Activated T-cell treated with anti-CD3 and anti-CD28 coated beads, Interleukin-2, amount 50 U/mL, for 72 hours (primary cell): ENCODE data around the gene ELANE. TPM values are rescaled to one million over a fixed set of nuclear protein-coding genes. Genes with fewer than 3 reads are reported as not detected.

ENCODE experiments used
- ATAC-seq, 2 donors: fragments of 150-1000 bp; cut with Tn5 transposase; replicated peaks in 1 of 2; 2 replicates each; pipeline ENCODE4 v1.10.0; 2021; ENCODE audit warnings: moderate library complexity in 2 of 2, mild to moderate bottlenecking in 1 of 2
- DNase-seq, 2 donors: peaks; one replicate each; pipeline ENCODE4 v3.0.0; 2021 to 2022; ENCODE audit warnings: mixed read lengths in 1 of 2
- H3K27ac Mint-ChIP-seq: one replicate; pipeline ENCODE4 v1.8.0; 2022; ENCODE audit warnings: mild to moderate bottlenecking, moderate library complexity, mixed read lengths
- H3K27me3 Mint-ChIP-seq: one replicate; pipeline ENCODE4 v1.8.0; 2022; ENCODE audit warnings: low read depth, mixed read lengths
- H3K36me3 Mint-ChIP-seq, 2 donors: one replicate each; pipeline ENCODE4 v1.8.0; 2022; ENCODE audit warnings: mixed read lengths in 2 of 2, mild to moderate bottlenecking in 1 of 2; ENCODE audit not compliant: insufficient read depth in 2 of 2
- H3K4me1 Mint-ChIP-seq: one replicate; pipeline ENCODE4 v1.8.0; 2022; ENCODE audit warnings: low read depth, mixed read lengths
- H3K4me3 Mint-ChIP-seq, 2 donors: one replicate each; pipeline ENCODE4 v1.8.0; 2022; ENCODE audit warnings: mild to moderate bottlenecking in 2 of 2, mixed read lengths in 2 of 2, moderate library complexity in 2 of 2
- H3K9me3 Mint-ChIP-seq, 2 donors: one replicate each; pipeline ENCODE4 v1.8.0; 2022; ENCODE audit warnings: mixed read lengths in 2 of 2
- total RNA-seq, 2 donors: library from RNA; stranded (reverse); gene quantifications; one replicate each; pipeline ENCODE4 v1.2.3, GENCODE V29; 2022

ELANE gene
- total RNA-seq, 2 donors from 2014 or later: not detected

DNA sequence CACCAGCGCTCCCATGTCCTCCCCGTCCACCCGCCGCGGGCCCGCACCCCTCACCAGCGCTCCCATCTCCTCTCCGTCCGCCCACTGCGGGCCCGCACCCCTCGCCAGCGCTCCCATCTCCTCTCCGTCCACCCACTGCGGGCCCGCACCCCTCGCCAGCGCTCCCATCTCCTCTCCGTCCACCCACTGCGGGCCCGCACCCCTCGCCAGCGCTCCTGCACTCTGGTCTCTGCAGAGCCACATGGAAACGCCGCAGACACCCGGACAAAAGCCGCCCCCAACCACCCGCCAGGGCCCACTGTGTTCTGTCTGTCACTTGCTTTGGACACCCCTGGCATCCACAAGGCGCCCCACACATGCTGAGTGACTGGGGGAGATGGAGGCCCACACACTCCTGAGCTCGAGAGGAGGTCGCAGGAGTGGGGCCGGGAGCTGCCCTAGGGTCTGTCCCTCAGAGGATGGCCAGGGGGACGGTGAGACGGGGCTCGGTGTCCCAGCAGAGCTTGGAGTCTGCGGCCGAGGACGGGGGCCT is 14.7 kb downstream of the ELANE start:
- H3K9me3 Mint-ChIP-seq: no peaks in the 10 kb centered on the region
- no peaks in the 10 kb centered on the region for H3K27me3 Mint-ChIP-seq
- peaks cover 15% of the 10 kb centered on the region for H3K4me1 Mint-ChIP-seq
- H3K4me3 Mint-ChIP-seq: no peak overlapping the region
- H3K36me3 Mint-ChIP-seq: peaks cover 2 to 4% of the 10 kb centered on the region in 2 donors
- DNase-seq (no peak), ATAC-seq (no peak)
- no peak overlapping the region for H3K27ac Mint-ChIP-seq

- H3K4me3 Mint-ChIP-seq: no peak overlapping the region
- peaks cover 2 to 4% of the 10 kb centered on the region in 2 donors for H3K36me3 Mint-ChIP-seq
- H3K27me3 Mint-ChIP-seq: no peaks in the 10 kb centered on the region
- H3K4me1 Mint-ChIP-seq: peaks cover 19% of the 10 kb centered on the region
- ATAC-seq (no peak), DNase-seq (no peak)
- no peak overlapping the region for H3K27ac Mint-ChIP-seq
- H3K9me3 Mint-ChIP-seq: no peaks in the 10 kb centered on the region
These were observed 15.2 kb downstream of the ELANE start for GRCh38 chr19:867301-867793.

DNA sequence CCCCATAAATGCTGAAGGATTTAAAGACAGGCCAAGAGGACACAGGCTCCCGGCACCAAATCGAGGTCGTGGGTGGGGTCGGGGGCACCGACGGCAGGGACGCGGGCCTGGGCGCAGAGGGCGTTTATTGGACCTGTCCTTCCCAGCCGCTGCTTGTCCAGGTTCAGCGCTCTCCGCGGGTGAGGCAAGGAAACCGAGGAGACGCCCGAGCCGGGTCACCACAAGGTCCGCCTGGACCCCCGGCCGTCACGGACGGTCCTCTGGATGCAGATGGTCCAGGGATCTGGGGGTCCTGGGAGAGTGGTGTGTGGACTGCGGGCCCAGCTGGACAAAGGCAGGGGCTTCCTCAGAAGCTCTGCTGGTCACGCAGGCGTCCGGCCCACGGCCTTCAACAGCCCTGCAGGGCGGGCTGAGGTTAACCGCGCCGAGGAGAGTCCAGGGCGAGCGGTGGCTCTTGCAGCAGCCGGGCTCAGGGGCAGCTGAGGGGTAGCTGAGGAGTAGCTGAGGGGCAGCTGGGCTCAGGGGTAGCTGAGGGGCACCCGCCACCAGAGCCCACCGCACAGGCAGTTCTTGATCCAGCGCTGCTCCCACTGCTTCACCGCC is 15.9 kb downstream of the ELANE start:
- no peak overlapping the region for H3K27ac Mint-ChIP-seq
- no peak overlapping the region for H3K4me3 Mint-ChIP-seq

DNA sequence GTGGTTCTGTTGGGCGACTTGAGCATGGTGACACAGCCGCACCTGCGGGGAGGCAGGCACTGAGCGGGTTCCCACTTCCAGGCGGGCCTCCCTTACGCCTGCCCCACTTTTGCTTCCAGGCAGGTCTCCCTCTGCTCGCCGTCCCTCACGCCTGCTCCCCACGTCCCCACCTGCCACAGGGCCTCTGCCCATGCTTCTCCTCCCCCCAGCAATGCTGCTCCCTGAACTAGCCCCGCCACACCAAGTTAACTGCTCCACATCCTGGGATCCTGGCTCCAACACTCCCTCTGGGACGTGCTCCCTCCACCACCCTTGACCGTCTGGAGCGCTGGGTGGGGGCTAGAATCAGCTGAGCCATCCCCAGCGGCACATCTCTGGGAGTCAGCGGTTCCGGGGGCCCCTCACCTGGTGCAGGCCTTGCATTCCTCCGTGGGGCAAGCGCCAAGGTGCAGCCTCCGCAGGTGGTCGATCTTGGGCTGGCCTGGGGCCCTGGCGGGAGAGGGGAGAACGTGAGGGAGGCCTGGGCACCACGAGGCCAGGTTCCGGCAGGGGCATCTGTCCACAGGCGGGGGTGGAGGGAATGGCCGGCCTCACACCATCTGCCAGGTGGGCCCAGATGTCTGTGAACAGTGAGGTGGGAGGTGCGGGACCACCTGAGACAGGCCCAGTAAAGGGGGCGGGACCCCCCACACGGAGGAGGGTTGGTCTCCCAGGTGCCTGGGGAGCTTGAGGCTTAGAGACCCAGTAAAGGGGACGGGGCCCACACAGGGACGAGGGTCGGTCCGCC is 16.5 kb downstream of the ELANE start:
- Mint-ChIP-seq H3K27me3 (no peaks in the 10 kb centered on the region), H3K4me1 (peaks cover 14% of the 10 kb centered on the region)
- DNase-seq: no peak

More for the DNA sequence above, 15.9 kb downstream of the ELANE start:
- ATAC-seq: no peak
- no peak for DNase-seq
- peaks cover 2 to 4% of the 10 kb centered on the region in 2 donors for H3K36me3 Mint-ChIP-seq
- H3K27me3 Mint-ChIP-seq: no peaks in the 10 kb centered on the region
- H3K4me1 Mint-ChIP-seq: peaks cover 20% of the 10 kb centered on the region
- no peaks in the 10 kb centered on the region for H3K9me3 Mint-ChIP-seq

DNA sequence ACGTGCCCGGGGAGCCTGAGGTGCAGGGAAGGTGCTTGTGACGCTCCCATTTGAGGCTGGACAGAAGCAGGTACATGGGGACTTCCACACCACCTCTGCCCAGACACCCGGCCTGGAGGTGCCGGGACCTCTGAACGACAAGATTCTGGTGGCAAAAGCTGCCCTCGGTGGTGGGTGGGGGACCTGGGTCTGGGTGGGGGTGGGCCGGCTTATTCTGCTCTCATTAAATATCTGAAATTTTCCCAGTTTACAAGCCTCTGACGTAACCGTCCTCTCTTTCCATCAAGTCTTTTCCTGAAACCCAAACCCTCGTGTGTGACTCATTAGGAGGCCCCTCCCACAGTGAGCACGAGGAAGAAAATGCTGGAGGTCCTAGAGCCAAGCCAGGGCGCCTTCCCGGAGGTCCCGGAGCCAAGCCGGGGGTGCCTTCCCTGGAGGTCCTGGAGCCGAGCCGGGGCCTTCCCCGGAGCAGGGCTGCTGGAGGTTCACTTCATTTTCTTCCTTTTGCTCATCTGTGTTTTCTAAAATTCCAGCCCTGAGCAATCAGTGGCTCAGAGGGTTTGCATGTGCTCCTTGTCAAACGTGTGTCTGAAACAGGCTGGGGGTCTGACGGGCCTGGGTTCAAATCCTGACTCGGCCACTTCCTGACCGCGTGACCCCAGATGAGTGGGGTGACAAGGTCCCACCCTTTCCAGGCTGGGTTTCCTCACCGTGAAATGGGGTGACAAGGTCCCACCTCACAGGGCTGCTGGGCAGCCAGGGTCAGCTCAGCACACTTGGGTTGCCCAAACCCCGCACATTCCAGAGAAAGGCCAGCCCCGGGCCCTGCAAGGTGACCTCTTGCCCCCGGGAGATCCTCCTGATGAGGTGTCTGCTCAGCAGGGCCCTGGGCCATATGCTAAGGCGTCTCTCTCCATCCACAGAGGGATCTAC is 17.4 kb downstream of the ELANE start:
- H3K27me3 Mint-ChIP-seq: no peaks in the 10 kb centered on the region
- H3K27ac Mint-ChIP-seq: no peak overlapping the region
- no peaks in the 10 kb centered on the region for H3K9me3 Mint-ChIP-seq
- no peak for DNase-seq
- peaks cover 2 to 4% of the 10 kb centered on the region in 2 donors for H3K36me3 Mint-ChIP-seq
- H3K4me3 Mint-ChIP-seq: no peak overlapping the region
- ATAC-seq: no peak
- H3K4me1 Mint-ChIP-seq: peaks cover 11% of the 10 kb centered on the region

More for the DNA sequence above, 16.5 kb downstream of the ELANE start:
- Mint-ChIP-seq H3K4me3 (no peak overlapping the region), H3K9me3 (no peaks in the 10 kb centered on the region), H3K27ac (no peak overlapping the region), H3K36me3 (peaks cover 2 to 4% of the 10 kb centered on the region in 2 donors)
- ATAC-seq: no peak

DNA sequence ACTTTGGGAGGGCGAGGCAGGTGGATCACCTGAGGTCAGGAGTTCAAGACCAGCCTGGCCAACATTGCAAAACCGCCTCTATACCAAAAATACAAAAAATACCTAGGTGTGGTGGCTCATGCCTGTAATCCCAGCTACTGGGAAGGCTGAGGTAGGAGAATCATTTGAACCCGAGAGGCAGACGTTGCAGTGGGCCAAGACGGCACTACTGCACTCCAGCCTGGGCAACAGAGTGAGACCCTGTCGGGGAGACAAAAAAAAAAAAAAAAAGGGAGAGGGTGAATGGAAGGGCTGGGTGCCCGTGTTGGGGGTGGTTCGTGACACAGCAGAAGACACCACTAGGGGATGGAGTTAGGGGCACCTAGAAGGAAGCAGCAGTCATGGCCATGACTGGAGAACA is 18.2 kb downstream of the ELANE start:
- peak overlapping the region; percentile 36 to 52 for H3K4me3 Mint-ChIP-seq

DNA sequence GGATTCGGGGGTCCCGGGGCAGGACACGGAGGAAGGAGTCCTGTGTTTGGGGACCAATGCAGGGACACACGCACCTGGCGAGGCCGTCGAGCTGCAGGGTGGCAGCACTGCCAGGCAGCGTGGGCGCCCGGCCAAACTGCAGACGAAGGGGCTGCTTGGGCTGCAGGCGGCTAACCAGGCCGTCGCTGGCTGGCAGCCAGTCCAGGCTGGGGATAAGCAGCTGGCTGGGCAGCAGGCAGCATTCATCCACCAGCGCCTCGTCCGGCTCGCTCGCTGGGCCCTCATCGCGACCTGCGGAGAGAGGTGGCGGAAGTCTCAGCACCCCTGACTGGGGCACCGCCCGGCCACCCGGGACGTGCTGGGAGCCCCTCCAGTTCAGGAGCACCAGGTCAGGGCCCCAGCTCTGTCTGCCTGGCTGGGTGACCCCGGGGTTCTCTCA is 18.9 kb downstream of the ELANE start:
- Mint-ChIP-seq H3K27me3 (no peaks in the 10 kb centered on the region), H3K4me1 (peaks cover 11% of the 10 kb centered on the region), H3K27ac (no peak overlapping the region), H3K9me3 (no peaks in the 10 kb centered on the region), H3K36me3 (peaks cover 2 to 4% of the 10 kb centered on the region in 2 donors), H3K4me3 (no peak overlapping the region)
- ATAC-seq (no peak), DNase-seq (no peak)

More for the DNA sequence above, 18.2 kb downstream of the ELANE start:
- Mint-ChIP-seq H3K27ac (no peak overlapping the region), H3K4me1 (peaks cover 11% of the 10 kb centered on the region), H3K36me3 (peaks cover 2 to 4% of the 10 kb centered on the region in 2 donors), H3K9me3 (no peaks in the 10 kb centered on the region), H3K27me3 (no peaks in the 10 kb centered on the region)
- DNase-seq: no peak
- ATAC-seq: no peak

DNA sequence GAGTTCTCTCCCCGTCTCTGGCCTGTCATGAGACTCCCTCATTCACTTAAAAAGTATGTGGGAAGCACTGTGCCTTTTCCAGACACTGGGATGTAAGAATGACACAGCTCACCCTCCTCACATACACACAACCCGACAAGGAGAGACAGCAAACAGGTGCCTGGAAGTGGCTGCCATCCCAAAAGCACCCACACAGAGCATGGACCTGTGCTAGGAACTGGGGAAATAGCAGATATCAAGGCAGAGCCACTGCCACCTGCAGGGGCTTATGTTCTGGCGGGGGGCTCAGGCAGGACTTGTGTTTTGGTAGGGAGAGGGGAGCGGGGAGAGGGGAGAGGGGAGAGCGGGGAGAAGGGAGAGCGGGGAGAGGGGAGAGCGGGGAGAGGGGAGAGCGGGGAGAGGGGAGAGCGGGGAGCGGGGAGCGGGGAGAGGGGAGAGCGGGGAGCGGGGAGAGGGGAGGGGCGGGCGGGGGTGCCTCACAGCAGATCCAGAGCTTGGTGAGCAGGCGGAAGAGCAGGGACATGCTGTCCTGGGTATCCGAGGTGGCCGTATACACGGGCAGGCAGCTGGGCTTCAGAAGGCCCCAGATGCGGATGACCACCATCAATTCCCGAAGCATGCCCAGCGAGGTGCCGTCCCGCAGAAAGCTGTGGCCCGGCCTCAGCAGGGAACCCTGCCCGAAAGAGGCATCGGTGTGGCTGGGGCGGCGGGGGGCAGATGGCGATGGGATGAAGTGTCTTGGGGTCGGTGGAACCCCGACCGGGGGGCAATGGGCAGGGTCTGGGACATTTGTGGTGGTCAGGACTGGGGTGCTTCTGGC is 19.6 kb downstream of the ELANE start:
- no peaks in the 10 kb centered on the region for H3K27me3 Mint-ChIP-seq
- peak overlapping the region; percentile 87 for H3K27ac Mint-ChIP-seq
- no peaks in the 10 kb centered on the region for H3K9me3 Mint-ChIP-seq
- H3K36me3 Mint-ChIP-seq: peaks cover 2 to 4% of the 10 kb centered on the region in 2 donors
- peak overlapping the region; percentile 74 to 80 for H3K4me3 Mint-ChIP-seq
- no peak for ATAC-seq
- H3K4me1 Mint-ChIP-seq: peaks cover 11% of the 10 kb centered on the region
- DNase-seq: no peak

DNA sequence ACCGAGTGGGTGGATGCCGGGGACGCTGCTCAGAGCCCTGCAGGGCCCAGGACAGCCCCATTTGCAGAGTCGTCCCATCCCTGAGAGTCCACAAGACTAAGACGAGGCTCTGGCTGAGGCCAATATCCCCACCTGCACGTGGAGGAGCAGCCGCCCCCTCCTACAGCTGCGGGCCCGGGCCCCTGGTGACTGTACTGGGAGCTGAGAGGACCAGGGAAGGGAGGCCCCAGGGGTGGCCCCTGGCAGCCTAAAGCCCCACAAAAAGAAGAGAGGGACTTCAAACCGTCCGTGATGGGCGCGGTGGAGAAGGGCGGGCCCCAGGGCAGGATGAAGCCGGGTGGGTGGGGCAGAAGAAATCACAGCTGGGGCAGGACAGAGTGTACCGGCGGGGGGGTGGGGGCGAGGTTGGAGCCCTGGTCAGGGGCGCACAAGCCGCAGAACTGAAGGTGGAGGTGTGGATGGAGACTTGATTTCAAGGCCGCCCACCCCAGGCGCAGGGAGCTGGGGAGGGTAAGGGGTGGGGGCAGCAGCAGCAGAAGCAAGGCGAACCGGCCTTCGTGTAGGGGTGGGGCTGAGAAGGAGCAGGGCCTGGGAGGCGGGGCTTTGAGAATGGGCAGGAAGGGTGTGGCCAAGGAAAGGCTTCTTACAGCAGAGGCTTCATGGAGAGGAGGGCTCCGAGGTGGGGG is 20.3 kb downstream of the ELANE start:
- DNase-seq (peak; percentile 87 to 92), ATAC-seq (peak; percentile 88 to 89)
- peaks cover 11% of the 10 kb centered on the region for H3K4me1 Mint-ChIP-seq
- no peaks in the 10 kb centered on the region for H3K9me3 Mint-ChIP-seq
- no peaks in the 10 kb centered on the region for H3K27me3 Mint-ChIP-seq
- H3K4me3 Mint-ChIP-seq: peak overlapping the region; percentile 74 to 80
- peak overlapping the region; percentile 56 for H3K27ac Mint-ChIP-seq
- H3K36me3 Mint-ChIP-seq: peaks cover 2 to 4% of the 10 kb centered on the region in 2 donors

- Mint-ChIP-seq H3K9me3 (no peaks in the 10 kb centered on the region), H3K27me3 (no peaks in the 10 kb centered on the region), H3K36me3 (peaks cover 0 to 4% of the 10 kb centered on the region in 2 donors), H3K4me3 (peak overlapping the region; percentile 63 to 70), H3K4me1 (peaks cover 11% of the 10 kb centered on the region), H3K27ac (no peak overlapping the region)
- peak; percentile 71 to 83 for DNase-seq
- peak; percentile 80 to 82 for ATAC-seq
These were observed 21.0 kb downstream of the ELANE start for GRCh38 chr19:873084-873483.

DNA sequence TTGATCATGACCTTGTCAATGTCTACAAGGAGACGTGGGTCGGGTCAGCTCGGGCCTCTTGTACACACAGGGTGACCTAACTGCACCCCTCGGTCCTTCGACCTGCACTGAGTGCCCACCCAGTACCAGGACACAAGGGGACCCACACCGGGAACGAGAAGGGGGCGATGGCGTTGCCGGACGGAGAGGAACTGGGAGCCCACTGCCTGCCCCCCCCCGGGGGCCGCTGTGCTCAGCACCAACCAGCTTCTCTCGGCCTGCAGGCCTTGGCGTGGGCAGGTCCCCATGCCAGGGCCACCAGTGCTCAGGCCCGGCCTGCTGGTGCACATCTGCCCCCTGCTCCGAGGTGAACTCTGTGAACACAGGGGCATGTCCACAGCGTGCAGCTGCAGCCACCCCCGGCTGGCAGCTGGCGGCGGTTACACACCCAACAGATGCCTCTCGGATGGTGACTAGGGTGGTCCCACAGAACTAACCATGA is 21.5 kb downstream of the ELANE start:
- Mint-ChIP-seq H3K27ac (no peak overlapping the region), H3K27me3 (no peaks in the 10 kb centered on the region), H3K4me3 (no peak overlapping the region), H3K4me1 (peaks cover 11% of the 10 kb centered on the region), H3K9me3 (no peaks in the 10 kb centered on the region), H3K36me3 (peaks cover 0 to 3% of the 10 kb centered on the region in 2 donors)
- no peak for DNase-seq
- no peak for ATAC-seq
